IMR-90 (cell line): ENCODE data around the gene BEAN1. TPM values are rescaled to one million over a fixed set of nuclear protein-coding genes. Genes with fewer than 3 reads are reported as not detected.

Source experiments
- ATAC-seq: fragments of 200-7000 bp; cut with Tn5 transposase; 2 replicates; pipeline ENCODE4 v1.9.1; 2020; ENCODE audit warnings: low read depth, mild to moderate bottlenecking, moderate library complexity
- BruUV-seq: library from RNA; stranded (reverse); fragments of 400-500 nt; replicated peaks from 2 replicates; lab custom pipeline; 2021; lab: Mats Ljungman, UMichigan
- CTCF ChIA-PET: fragments of 300-600 bp; formaldehyde crosslinking; extraction: SDS; loops from one replicate; lab custom pipeline; 2021; ENCODE audit warnings: antibody characterized with exemption; lab: Yijun Ruan, JAX
- POLR2A ChIA-PET: fragments of 300-600 bp; sonication (Branson Sonifier 250); formaldehyde crosslinking; loops from one replicate; lab custom pipeline; 2022; ENCODE audit warnings: antibody characterized with exemption; ENCODE audit not compliant: unreplicated experiment; lab: Charles Lee
- DNase-seq: peaks from one replicate; pipeline ENCODE4 v3.0.0; 2013
- H2AFZ ChIP-seq: replicated peaks from 2 replicates; pipeline ENCODE3; 2013; ENCODE audit warnings: low read length, mild to moderate bottlenecking; ENCODE audit not compliant: poor library complexity
- H2AK5ac ChIP-seq: 2 replicates; pipeline ENCODE4 v1.6.1; 2013; ENCODE audit warnings: low read depth, low read length, inconsistent platforms
- H2AK9ac ChIP-seq: replicated peaks from 2 replicates; pipeline ENCODE3; 2013; ENCODE audit warnings: mild to moderate bottlenecking, low read depth, low read length, moderate library complexity; ENCODE audit not compliant: poor library complexity
- H2BK120ac ChIP-seq: 2 replicates; pipeline ENCODE4 v1.6.1; 2013; ENCODE audit warnings: low read depth, low read length, inconsistent platforms
- H2BK15ac ChIP-seq: 3 replicates; pipeline ENCODE4 v1.6.1; 2013; ENCODE audit warnings: low read depth, low read length, inconsistent platforms
- H2BK20ac ChIP-seq: 2 replicates; pipeline ENCODE4 v1.6.1; 2013; ENCODE audit warnings: low read depth, mild to moderate bottlenecking, inconsistent platforms, low read length, moderate library complexity
- H2BK5ac ChIP-seq: 2 replicates; pipeline ENCODE4 v1.6.1; 2013; ENCODE audit warnings: mild to moderate bottlenecking, low read depth, low read length, inconsistent platforms; ENCODE audit not compliant: poor library complexity, severe bottlenecking
- H3K14ac ChIP-seq: replicated peaks from 2 replicates; pipeline ENCODE4 v1.6.1; 2013; ENCODE audit warnings: low read depth, low read length, inconsistent platforms
- H3K18ac ChIP-seq: 2 replicates; pipeline ENCODE4 v1.6.1; 2013; ENCODE audit warnings: low read depth, low read length, control low read depth
- H3K23ac ChIP-seq: 2 replicates; pipeline ENCODE4 v1.6.1; 2013; ENCODE audit warnings: low read depth, low read length, inconsistent platforms
- H3K27ac ChIP-seq: 2 replicates; pipeline ENCODE4 v1.5.1; 2013; ENCODE audit warnings: mild to moderate bottlenecking, control low read depth, low read length; ENCODE audit not compliant: insufficient read depth
- H3K27me3 ChIP-seq: 2 replicates; pipeline ENCODE4 v1.6.1; 2013; ENCODE audit warnings: low read length; ENCODE audit not compliant: control insufficient read depth, insufficient read depth
- H3K36me3 ChIP-seq: 2 replicates; pipeline ENCODE4 v1.6.1; 2013; ENCODE audit warnings: low read length, mixed read lengths; ENCODE audit not compliant: control insufficient read depth, insufficient read depth
- H3K4ac ChIP-seq: 2 replicates; pipeline ENCODE4 v1.6.1; 2013; ENCODE audit warnings: low read depth, low read length, inconsistent platforms
- H3K4me1 ChIP-seq: 2 replicates; pipeline ENCODE4 v1.6.1; 2013; ENCODE audit warnings: low read length, mixed read lengths; ENCODE audit not compliant: control insufficient read depth, insufficient read depth
- H3K4me2 ChIP-seq: 2 replicates; pipeline ENCODE4 v1.6.1; 2013; ENCODE audit warnings: low read depth, mild to moderate bottlenecking, control low read depth, low read length, moderate library complexity
- H3K4me3 ChIP-seq: 2 replicates; pipeline ENCODE4 v1.5.1; 2013; ENCODE audit warnings: low read depth, mild to moderate bottlenecking, control low read depth, low read length, moderate library complexity; ENCODE audit not compliant: insufficient read depth
- H3K56ac ChIP-seq: 2 replicates; pipeline ENCODE4 v1.6.1; 2013; ENCODE audit warnings: low read length, inconsistent platforms; ENCODE audit not compliant: insufficient read depth; ENCODE audit errors: extremely low read depth
- H3K79me1 ChIP-seq, 2 experiments: 2 replicates each; pipeline ENCODE4 v1.6.1; 2013; ENCODE audit warnings: low read length in 2 of 2, inconsistent platforms in 1 of 2, low read depth in 1 of 2
- H3K9ac ChIP-seq: 2 replicates; pipeline ENCODE4 v1.6.1; 2013; ENCODE audit warnings: low read depth, low read length, control low read depth
- H3K9me1 ChIP-seq: 2 replicates; pipeline ENCODE4 v1.6.1; 2013; ENCODE audit warnings: low read length, inconsistent platforms; ENCODE audit not compliant: insufficient read depth
- H3K9me3 ChIP-seq: 2 replicates; pipeline ENCODE4 v1.6.1; 2013; ENCODE audit warnings: low read length; ENCODE audit not compliant: control insufficient read depth, insufficient read depth
- H4K20me1 ChIP-seq: 2 replicates; pipeline ENCODE4 v1.6.1; 2013; ENCODE audit warnings: low read length, inconsistent platforms; ENCODE audit not compliant: insufficient read depth
- H4K5ac ChIP-seq: 2 replicates; pipeline ENCODE4 v1.6.1; 2013; ENCODE audit warnings: mild to moderate bottlenecking, low read depth, low read length, control low read depth
- H4K8ac ChIP-seq, 2 experiments: 2 replicates each; pipeline ENCODE4 v1.6.1; 2013; ENCODE audit warnings: low read depth in 2 of 2, low read length in 2 of 2, control low read depth in 1 of 2, inconsistent platforms in 1 of 2
- H4K91ac ChIP-seq: 2 replicates; pipeline ENCODE4 v1.6.1; 2013; ENCODE audit warnings: low read depth, low read length, inconsistent platforms; ENCODE audit not compliant: insufficient read depth
- BHLHE40 ChIP-seq: fragments of 150-350 bp; IDR thresholded peaks from 2 replicates; pipeline ENCODE4 v1.6.1; 2016; ENCODE audit warnings: mild to moderate bottlenecking, low read depth, low read length
- CHD1 ChIP-seq: IDR thresholded peaks from 2 replicates; pipeline ENCODE4 v1.6.1; 2012; ENCODE audit warnings: low read depth, low read length, improper control_type of control experiment
- CTCF ChIP-seq: conservative IDR thresholded peaks from 2 replicates; pipeline ENCODE4 v1.5.1; 2012; ENCODE audit warnings: mild to moderate bottlenecking, low read depth, low read length, improper control_type of control experiment
- FOS ChIP-seq: fragments of 150-350 bp; IDR thresholded peaks from 2 replicates; pipeline ENCODE4 v1.6.1; 2016; ENCODE audit warnings: low read depth, low read length
- MAFK ChIP-seq: IDR thresholded peaks from 2 replicates; pipeline ENCODE4 v1.6.1; 2012; ENCODE audit warnings: low read depth, low read length, improper control_type of control experiment
- MAZ ChIP-seq: IDR thresholded peaks from 2 replicates; pipeline ENCODE4 v1.6.1; 2012; ENCODE audit warnings: low read depth, mild to moderate bottlenecking, low read length, improper control_type of control experiment, moderate library complexity, borderline replicate concordance
- MXI1 ChIP-seq: IDR thresholded peaks from 2 replicates; pipeline ENCODE4 v1.6.1; 2012; ENCODE audit warnings: low read depth, mild to moderate bottlenecking, low read length, moderate library complexity, borderline replicate concordance
- NFE2L2 ChIP-seq: fragments of 150-350 bp; IDR thresholded peaks from 2 replicates; pipeline ENCODE4 v1.6.1; 2016; ENCODE audit warnings: low read depth, mild to moderate bottlenecking, low read length
- RAD21 ChIP-seq: IDR thresholded peaks from 2 replicates; pipeline ENCODE4 v1.6.1; 2012; ENCODE audit warnings: low read length, improper control_type of control experiment
- RCOR1 ChIP-seq: IDR thresholded peaks from 2 replicates; pipeline ENCODE4 v1.6.1; 2012; ENCODE audit warnings: mild to moderate bottlenecking, low read length, improper control_type of control experiment; ENCODE audit not compliant: insufficient replicate concordance
- SMC3 ChIP-seq: fragments of 150-350 bp; IDR thresholded peaks from 2 replicates; pipeline ENCODE4 v1.6.1; 2016; ENCODE audit warnings: low read depth, mild to moderate bottlenecking, antibody characterized with exemption, low read length, moderate library complexity
- WGBS, 2 experiments: methylation state at CpG; one replicate each; pipeline versions ENCODE4 v1.1.5 to v1.1.7; 2013; ENCODE audit warnings: missing lambda C conversion rate in 2 of 2; ENCODE audit not compliant: insufficient read length in 1 of 2; ENCODE audit errors: extremely low coverage in 2 of 2; 5-methylcytosine and 5-hydroxymethylcytosine counted together
- dilution Hi-C: fragments of 300-500 bp; cut with HindIII; formaldehyde crosslinking; loops from one replicate; pipeline ENCODE4 v1.14.3; 2018; ENCODE audit warnings: low sequenced_read_pairs; ENCODE audit not compliant: unreplicated experiment
- in situ Hi-C: fragments of 300-500 bp; cut with MboI; formaldehyde crosslinking; loops from 3 replicates; pipeline ENCODE4 v1.14.3; 2019; ENCODE audit warnings: low sequenced_read_pairs, inconsistent platforms, mixed read lengths
- intact Hi-C: fragments of 100-400 bp; cut with micrococcal nuclease; formaldehyde crosslinking; loops from 2 replicates; pipeline ENCODE4 v1.10.0; 2022
- polyA plus RNA-seq, 3 experiments: library from polyadenylated mRNA; depleted of rRNA; stranded (reverse); fragments of >200 nt; gene quantifications; 2 replicates each; pipeline ENCODE4 v1.2.3, GENCODE V29; 2012; ENCODE audit warnings: low replicate concordance in 1 of 3
- total RNA-seq: library from RNA; depleted of rRNA; stranded (reverse); fragments of >200 nt; gene quantifications from 2 replicates; pipeline ENCODE4 v1.2.3, GENCODE V29; 2012

BEAN1 gene
- total and polyA plus RNA-seq, 2 of the 4 experiments (the other 2 are of a cell fraction) = not detected

- Histone ChIP-seq H3K27me3 (peaks cover 12% of the 10 kb centered on the region; the same call in 1 of the 2 replicates), H4K91ac (no peak overlapping the region), H4K20me1 (no peaks in the 10 kb centered on the region), H3K14ac (no peak overlapping the region), H2BK120ac (no peak overlapping the region), H3K4ac (no peak overlapping the region), H2AK9ac (no peak overlapping the region), H3K27ac (no peak overlapping the region), H3K18ac (no peak overlapping the region), H3K23ac (no peak overlapping the region), H3K4me1 (no peaks in the 10 kb centered on the region), H4K8ac (no peak overlapping the region), H3K36me3 (no peaks in the 10 kb centered on the region), H3K9ac (no peak overlapping the region), H3K9me1 (no peaks in the 10 kb centered on the region), H2BK15ac (no peak overlapping the region), H4K5ac (no peak overlapping the region), H2AK5ac (no peak overlapping the region), H3K4me3 (no peak overlapping the region), H3K4me2 (no peak overlapping the region), H3K79me1 (no peaks in the 10 kb centered on the region), H3K9me3 (no peaks in the 10 kb centered on the region), H2BK5ac (no peak overlapping the region), H2BK20ac (no peak overlapping the region), H2AFZ (no peak overlapping the region), H3K56ac (no peak overlapping the region)
- dilution Hi-C loops = no loop called here
- ATAC-seq = no peak
- no CpG with 5 or more reads among the region's 5 CpGs for WGBS, 2 experiments
- POLR2A ChIA-PET = no interaction called here
- in situ Hi-C loops = no loop called here
- intact Hi-C loops = loop anchor here (5.0 kb wide), 2 partner anchors 108 to 202 kb away; no protein-coding TSS in a partner anchor
- BruUV-seq = no TSS peak
- no peak for DNase-seq
- CTCF ChIA-PET = interaction anchor here (1.1 kb wide), 1 partner anchor 137 kb away, joined by 3 read pairs; no protein-coding TSS in a partner anchor
- TF ChIP-seq CHD1 (no peak), BHLHE40 (no peak), MAZ (no peak), RCOR1 (no peak), RAD21 (no peak), CTCF (no peak), NFE2L2 (no peak), MXI1 (no peak), FOS (no peak), MAFK (no peak), SMC3 (no peak)
Observed at GRCh38 chr16:66479661-66480264, 52.7 kb downstream of the BEAN1 start.
